Muscle of back (tissue), 11 donors: ENCODE data around the gene SLC2A13. TPM values are rescaled to one million over a fixed set of nuclear protein-coding genes. Genes with fewer than 3 reads are reported as not detected.
A peak's percentile ranks its signal among the peaks of the same experiment; 100 is the strongest.
"Not testable (repeated sequence)": the region's sequence is repeated elsewhere in the genome, so short reads cannot be mapped to it uniquely, and the experiment has no call there.

ENCODE experiments used
- DNase-seq, 3 donors: peaks; one replicate each; pipeline versions ENCODE4 v3.0.0 to v3.0.0-alpha.2; 2013
- polyA plus RNA-seq, 10 donors: library from polyadenylated mRNA; unstranded; fragments of 120-200 nt; gene quantifications; one replicate each; pipeline ENCODE4 v1.2.1, GENCODE V29; 2013; ENCODE audit not compliant: insufficient read length in 10 of 10

Gene SLC2A13
- polyA plus RNA-seq, 10 donors, result 3.8 to 7.0 (median 4.4) TPM

DNA sequence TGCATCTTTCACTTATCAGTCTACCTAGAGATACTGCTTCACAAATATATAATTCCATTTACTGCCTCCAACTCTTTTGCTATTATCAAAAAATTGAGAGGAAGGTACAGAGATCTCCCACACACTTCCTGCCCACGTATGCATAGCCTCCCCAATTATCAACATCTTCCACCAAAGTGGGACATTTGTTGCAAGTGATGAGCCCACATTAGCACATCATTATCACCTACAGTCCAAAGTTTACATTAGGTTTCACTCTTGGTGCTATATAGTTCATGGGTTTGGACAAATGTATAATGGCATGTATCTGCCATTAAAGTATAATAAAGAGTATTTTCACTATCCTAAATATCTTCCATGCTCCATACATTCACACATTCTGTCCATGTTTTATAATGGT is 66.3 kb downstream of the SLC2A13 start:
- DNase-seq, result no peak

- DNase-seq, result no peak
Measured at GRCh38 chr12:40038619-40039018, 67.3 kb downstream of the SLC2A13 start.

DNA sequence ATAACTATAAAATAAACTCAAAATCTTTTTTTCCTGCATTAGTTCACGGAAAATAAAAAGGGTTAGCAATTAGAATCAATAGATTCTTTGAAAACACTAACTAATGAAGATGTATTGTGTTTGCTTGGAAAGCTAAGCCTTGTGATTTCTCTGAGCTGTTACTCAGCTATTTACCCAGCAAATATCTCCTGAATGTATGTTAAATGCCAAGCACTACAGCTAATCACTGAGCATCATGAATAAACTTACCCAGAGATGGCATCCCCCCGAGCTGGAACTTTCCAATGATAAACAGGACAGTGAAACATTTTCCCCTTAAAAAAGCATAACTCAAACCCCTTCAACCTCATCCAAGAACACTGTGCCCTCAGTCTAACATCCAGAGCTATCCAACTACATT is 71.2 kb downstream of the SLC2A13 start:
- DNase-seq, result no peak

DNA sequence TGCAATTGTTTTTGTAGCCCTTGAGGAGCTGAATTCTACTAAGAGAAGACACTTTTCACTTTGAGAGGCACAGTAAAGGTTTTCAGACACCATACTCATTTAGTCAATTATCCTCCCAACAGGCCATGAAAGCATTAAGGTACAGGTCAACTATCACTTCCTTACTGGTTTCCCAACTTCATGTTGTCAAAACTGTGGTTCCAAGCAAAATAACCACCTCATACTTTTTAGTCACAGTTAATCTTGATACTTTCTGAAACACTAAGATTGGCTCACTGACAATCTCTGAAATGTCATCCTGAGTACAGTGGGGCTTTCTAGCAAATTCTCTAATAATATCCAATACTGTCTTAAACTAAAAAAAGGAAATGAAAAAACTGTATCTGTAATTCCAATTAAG is 71.7 kb downstream of the SLC2A13 start:
- DNase-seq, result no peak

GRCh38 chr12:40033242-40033630 is 72.6 kb downstream of the SLC2A13 start:
- no peak for DNase-seq

DNA sequence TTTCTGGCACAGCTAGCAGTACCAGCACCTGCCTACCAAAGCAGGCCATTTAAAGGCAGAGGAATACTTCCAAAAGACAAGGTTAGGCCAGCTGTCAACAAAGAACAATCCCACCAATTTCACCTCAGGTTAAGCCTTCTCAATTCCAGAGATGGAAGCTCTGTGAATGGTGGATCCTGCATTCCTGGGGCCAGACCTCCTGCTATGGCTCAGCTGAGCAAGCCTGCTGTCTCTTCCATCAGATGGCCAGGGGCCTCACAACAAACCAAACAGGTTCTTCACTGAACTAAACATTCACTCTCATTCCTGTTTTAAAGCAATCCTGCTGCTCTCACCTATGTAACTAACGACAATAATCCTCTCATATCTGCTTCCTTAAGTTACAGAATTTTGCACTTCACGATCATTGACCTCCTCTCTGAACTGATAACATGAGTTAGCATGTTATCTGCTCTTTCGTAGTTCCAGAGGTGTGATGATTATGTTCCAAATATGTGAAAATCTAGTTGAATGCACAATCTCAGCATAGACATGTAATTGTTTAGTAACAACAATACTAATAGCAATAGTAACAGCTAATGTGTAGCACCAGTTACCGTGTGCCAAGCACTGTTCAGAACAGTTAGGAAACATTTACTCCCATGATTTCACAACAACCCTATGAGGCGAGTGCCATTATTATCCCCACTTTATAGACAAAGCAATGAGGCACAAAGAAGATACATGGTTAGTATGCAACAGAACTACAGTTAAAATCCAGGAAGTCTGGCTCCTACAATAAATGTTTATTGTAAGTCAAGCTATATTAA is 73.2 kb downstream of the SLC2A13 start:
- no peak for DNase-seq

GRCh38 chr12:40031965-40032364 is 73.9 kb downstream of the SLC2A13 start:
- DNase-seq, result no peak

- DNase-seq, result not testable (repeated sequence)
Measured at GRCh38 chr12:40030970-40031369, 74.9 kb downstream of the SLC2A13 start.

DNA sequence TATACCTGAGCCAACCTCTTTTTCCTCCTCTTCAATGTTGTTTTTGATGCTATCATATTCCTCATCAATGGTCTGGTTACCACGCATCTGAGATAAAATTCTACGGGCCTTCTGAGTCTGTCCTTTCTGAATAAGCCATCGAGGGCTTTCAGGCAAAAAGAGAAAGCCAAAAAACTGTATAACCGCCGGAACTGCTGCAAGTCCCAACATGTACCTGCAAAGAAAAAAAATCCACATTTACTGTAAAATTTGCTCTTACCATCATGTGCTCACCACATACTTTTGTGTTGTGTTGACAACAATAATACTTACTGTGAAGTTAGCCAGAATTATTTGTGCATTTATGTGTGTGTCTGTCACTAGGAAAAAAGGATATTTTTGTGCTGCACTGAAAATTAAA is 77.6 kb downstream of the SLC2A13 start:
- no peak for DNase-seq

DNA sequence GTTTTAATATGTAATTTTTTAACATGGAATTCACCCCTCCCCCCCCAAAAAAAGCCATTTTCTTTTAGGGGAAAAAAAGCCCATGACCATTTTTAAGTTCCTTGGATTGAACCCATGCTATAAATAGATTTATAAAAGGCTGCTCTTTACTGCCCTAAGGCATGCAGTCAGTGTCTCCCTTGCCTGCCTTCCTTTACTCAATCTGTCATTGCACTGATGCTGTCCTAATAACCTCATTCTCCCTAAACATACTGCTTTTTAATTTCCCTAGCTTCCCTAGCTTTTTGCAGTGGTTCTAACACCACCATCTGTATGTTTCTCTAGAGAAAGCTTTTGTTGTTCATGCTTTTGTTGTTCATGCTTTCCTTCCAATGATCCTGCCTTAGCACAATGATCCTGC is 83.0 kb downstream of the SLC2A13 start:
- DNase-seq, result no peak

DNA sequence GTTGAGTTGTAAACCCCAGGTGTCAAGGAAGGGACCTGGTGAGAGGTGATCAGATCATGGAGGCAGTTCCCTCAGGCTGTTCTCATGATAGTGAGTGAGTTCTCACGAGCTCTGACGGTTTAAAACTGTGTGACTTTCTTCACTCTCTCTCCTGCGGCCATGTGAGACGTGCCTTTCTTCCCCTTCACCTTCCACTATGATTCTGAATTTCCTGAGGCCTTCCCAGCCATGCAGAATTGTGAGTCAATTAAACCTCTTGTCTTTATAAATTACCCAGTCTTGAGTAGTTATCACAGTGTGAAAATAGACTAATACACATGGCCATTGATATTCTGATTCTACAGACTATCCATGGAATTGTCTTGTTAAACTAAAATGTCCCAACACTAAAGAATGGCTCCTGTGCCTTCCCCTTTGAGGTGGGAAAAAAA is 85.6 kb downstream of the SLC2A13 start:
- no peak for DNase-seq

DNA sequence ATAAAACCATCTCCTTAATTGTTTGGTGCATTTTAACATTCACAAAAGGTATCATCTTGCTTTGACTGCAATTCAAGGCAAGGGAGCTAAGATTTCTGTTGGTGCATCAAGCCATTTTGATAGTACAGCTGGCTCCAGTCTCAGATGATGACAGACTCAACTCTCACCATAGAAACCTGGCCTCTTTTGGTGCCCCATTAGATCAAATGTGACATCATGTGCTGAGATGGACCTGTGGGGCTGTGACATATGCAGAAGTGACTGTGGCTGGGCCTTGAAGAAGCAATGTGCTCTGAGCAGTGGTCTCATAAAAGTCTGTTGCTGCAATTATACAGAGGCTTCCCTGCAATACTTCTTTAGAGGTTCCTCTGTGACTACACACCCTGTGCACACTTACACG is 88.4 kb downstream of the SLC2A13 start:
- no peak for DNase-seq

DNA sequence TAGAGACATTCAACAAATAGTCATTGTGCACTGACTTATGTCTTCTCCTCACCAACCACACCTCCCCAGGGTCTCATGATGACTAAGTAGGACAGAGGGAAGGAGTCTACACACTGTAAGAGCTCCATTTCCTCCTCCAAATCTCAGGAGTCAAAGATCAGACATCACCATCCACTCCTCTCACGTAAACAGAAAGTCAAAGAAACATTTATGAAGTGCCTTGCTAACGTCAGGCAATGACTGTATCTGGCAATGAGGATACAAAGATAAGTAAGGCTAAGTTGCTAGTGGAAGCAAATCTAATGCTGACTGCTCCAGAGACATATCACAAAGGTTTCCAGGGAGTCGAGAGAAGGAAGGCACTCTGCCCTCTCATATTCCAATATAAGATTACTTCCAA is 88.9 kb downstream of the SLC2A13 start:
- no peak for DNase-seq

GRCh38 chr12:40015881-40016280 is 90.0 kb downstream of the SLC2A13 start:
- no peak for DNase-seq

GRCh38 chr12:40015345-40015744 is 90.5 kb downstream of the SLC2A13 start:
- no peak for DNase-seq

GRCh38 chr12:40013847-40014246 is 92.0 kb downstream of the SLC2A13 start:
- DNase-seq, result no peak

DNA sequence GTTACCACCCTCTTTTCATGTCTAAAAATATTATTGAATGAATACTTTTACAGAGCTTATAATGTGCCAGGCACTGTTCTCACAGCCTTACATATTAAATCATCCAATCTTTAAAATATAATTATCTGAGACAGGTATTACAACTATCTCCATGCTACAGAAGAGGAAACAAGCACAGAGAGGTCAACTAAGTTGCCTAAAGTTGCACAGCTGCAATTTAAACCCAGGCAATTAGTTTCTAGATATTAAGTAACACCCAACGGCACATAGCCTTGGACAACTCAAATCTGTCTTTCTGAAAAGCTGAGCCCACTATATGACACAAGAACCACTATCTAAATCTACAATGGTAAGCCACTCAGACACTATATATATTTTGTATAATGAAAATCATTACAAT is 92.6 kb downstream of the SLC2A13 start:
- DNase-seq, result no peak

GRCh38 chr12:40012711-40013110 is 93.2 kb downstream of the SLC2A13 start:
- DNase-seq, result no peak

DNA sequence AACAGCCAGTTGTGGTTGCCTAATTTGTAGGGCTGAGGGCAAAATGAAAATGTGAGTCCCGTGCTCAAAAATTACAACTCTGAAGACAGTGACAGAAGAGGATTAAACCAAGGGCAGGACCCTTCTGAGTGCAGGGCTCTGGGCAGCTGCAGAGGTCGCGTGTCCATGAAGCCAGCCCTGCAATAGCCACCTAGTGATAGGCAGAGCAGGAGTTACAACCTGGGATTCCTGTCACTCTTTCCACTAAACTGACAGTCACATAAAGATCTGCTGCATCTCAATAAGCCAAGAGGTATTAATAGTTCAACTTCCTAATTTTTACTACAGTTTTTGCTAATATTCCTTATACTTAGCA is 94.1 kb downstream of the SLC2A13 start:
- DNase-seq, result no peak

GRCh38 chr12:40010899-40011774 is 94.7 kb downstream of the SLC2A13 start:
- DNase-seq, result peak; percentile 41 to 60 (median 51)

GRCh38 chr12:40002178-40003169 is 103.4 kb downstream of the SLC2A13 start:
- DNase-seq, result no peak

DNA sequence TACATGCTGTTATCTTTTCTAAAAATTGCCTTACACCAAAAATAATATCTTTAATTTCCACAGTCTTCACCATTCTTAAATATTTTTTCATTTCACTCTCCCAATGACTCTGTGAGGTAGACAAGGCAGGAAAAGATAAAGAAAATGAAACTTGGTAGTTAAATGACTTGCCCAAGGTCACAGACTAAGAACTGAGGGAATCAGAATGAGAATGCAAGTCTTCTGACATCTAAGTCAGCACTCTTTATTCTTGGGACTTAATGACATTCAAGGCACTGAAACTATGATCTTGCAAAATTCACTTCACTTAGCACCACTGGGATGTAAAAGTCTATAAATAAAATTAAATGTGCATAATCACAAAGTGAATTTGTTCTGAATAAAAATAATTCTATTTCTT is 104.5 kb downstream of the SLC2A13 start:
- no peak for DNase-seq
